GM19468 (cell line): ENCODE results near the gene KRTAP9-9.
"Not testable (repeated sequence)": the region's sequence is repeated elsewhere in the genome, so short reads cannot be mapped to it uniquely, and the experiment has no call there.

Source experiments
- ATAC-seq: cut with Tn5 transposase; IDR thresholded peaks from one replicate; pipeline ENCODE4 v1.9.1; 2021; ENCODE audit warnings: mild to moderate bottlenecking, moderate library complexity, moderate number of reproducible peaks; ENCODE audit not compliant: unreplicated experiment; ENCODE audit errors: extremely low read depth

KRTAP9-9 gene

DNA sequence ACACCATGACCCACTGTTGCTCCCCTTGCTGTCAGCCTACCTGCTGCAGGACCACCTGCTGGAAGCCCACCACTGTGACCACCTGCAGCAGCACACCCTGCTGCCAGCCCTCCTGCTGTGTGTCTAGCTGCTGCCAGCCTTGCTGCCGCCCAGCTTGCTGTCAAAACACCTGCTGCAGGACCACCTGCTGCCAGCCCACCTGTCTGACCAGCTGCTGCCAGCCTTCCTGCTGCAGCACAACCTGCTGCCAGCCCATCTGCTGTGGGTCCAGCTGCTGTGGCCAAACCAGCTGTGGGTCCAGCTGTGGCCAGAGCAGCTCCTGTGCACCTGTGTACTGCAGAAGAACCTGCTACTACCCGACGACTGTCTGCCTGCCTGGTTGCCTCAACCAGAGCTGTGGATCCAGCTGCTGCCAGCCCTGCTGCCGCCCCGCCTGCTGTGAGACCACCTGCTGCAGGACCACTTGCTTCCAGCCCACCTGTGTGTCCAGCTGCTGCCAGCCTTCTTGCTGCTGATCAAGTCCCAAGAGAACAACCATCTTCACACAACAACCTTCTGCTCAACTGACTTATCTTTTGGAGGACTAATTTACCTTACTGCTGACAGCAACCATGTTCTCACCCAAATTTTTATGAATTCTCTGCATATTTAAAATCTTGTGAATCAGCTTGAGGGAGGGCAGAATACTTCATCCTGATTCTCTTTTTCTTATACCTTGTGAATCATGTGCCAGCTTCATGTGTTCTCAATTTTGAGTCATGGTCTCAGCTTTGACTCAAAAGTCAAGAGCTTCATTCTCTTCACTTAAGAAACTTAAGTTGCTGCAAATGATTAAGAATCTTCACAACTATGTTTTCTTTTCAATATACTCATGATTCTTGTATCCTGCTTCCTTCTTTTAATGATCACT is at the start of gene KRTAP9-9:
Gene KRTAP9-9 (plus strand): TSS at position 4 of the 910 bp plus-strand sequence.
- ATAC-seq: not testable (repeated sequence)

- no peak for ATAC-seq
Measured at GRCh38 chr17:41211845-41212466, 43.2 kb upstream of the KRTAP9-9 start.

GRCh38 chr17:41212524-41213169 is 42.5 kb upstream of the KRTAP9-9 start:
- no peak for ATAC-seq

DNA sequence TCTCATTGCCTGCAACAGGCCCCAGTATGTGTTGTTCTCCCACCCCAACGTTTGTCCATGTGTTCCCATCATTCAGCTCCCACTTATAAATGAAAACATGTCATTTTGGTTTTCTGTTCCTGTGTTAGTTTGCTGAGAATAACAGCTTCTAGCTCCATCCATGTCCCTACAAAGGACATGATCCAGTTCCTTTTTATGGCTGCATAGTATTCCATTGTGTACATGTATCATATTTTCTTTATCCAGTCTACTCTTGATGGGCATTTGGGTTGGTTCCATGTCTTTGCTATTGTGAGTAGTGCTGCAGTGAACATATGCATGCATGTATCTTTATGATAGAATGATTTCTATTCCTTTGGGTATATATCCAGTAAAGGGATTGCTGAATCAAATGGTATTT is 39.5 kb upstream of the KRTAP9-9 start:
- no peak for ATAC-seq

- ATAC-seq: no peak
Measured at GRCh38 chr17:41223821-41224220, 31.4 kb upstream of the KRTAP9-9 start.

GRCh38 chr17:41226051-41226450 is 29.1 kb upstream of the KRTAP9-9 start:
- no peak for ATAC-seq

GRCh38 chr17:41226598-41227095 is 28.5 kb upstream of the KRTAP9-9 start, which contains the start of gene KRTAP9-2:
Gene KRTAP9-2 (plus strand): TSS chr17:41226648. CDS start chr17:41226655, 7 bp downstream.
- not testable (repeated sequence) for ATAC-seq

GRCh38 chr17:41230094-41230493 is 25.1 kb upstream of the KRTAP9-9 start:
- ATAC-seq: no peak

DNA sequence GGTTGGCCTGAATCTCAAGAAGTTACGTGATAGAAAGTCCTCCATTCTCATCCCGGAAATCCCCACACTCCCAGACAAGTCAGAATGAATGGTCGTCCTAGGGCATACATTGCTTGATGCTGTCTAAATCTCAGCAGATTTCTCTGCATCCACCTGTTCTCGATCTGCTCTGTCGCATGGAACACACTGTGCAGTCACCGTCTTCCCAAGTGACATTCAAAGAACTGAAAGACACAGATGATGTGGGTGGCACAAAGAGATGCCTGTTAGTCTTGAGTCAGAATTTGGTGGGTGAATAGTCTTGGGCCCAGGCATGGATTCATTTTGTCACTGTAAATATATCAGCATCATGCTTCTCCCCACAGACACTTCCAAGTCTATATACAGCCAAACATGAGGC is 23.5 kb upstream of the KRTAP9-9 start:
- no peak for ATAC-seq

DNA sequence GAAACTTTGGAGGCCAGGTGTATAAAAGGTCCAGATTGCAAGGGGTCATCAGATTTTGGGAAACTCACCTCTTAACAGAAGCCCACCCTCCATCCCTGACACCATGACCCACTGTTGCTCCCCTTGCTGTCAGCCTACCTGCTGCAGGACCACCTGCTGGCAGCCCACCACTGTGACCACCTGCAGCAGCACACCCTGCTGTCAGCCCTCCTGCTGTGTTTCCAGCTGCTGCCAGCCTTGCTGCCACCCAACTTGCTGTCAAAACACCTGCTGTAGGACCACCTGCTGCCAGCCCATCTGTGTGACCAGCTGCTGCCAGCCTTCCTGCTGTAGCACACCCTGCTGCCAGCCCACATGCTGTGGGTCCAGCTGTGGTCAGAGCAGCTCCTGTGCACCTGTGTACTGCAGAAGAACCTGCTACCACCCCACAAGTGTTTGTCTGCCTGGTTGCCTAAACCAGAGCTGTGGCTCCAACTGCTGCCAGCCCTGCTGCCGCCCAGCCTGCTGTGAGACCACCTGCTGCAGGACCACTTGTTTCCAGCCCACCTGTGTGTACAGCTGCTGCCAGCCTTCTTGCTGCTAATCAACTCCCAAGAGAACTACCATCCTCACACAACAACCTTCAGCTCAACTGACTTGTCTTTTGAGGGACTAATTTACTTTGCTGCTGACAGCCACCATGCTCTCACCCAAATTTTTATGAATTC is 22.6 kb upstream of the KRTAP9-9 start, which contains the start of gene KRTAP9-3:
Gene KRTAP9-3 (plus strand): TSS at position 51 of the 707 bp plus-strand sequence. CDS start 53 bp downstream, at position 104.
- not testable (repeated sequence) for ATAC-seq

GRCh38 chr17:41237116-41237515 is 18.1 kb upstream of the KRTAP9-9 start:
- not testable (repeated sequence) for ATAC-seq

DNA sequence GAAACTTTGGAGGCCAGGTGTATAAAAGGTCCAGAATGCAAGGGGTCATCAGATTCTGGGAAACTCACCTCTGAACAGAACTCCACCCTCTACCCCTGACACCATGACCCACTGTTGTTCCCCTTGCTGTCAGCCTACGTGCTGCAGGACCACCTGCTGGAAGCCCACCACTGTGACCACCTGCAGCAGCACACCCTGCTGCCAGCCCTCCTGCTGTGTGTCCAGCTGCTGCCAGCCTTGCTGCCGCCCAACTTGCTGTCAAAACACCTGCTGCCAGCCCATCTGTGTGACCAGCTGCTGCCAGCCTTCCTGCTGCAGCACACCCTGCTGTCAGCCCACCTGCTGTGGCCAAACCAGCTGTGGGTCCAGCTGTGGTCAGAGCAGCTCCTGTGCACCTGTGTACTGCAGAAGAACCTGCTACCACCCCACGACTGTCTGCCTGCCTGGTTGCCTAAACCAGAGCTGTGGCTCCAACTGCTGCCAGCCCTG is 17.2 kb upstream of the KRTAP9-9 start, which contains the start of gene KRTAP9-8:
Gene KRTAP9-8 (plus strand): TSS at position 51 of the 489 bp plus-strand sequence. CDS start 53 bp downstream, at position 104.
- ATAC-seq: not testable (repeated sequence)

DNA sequence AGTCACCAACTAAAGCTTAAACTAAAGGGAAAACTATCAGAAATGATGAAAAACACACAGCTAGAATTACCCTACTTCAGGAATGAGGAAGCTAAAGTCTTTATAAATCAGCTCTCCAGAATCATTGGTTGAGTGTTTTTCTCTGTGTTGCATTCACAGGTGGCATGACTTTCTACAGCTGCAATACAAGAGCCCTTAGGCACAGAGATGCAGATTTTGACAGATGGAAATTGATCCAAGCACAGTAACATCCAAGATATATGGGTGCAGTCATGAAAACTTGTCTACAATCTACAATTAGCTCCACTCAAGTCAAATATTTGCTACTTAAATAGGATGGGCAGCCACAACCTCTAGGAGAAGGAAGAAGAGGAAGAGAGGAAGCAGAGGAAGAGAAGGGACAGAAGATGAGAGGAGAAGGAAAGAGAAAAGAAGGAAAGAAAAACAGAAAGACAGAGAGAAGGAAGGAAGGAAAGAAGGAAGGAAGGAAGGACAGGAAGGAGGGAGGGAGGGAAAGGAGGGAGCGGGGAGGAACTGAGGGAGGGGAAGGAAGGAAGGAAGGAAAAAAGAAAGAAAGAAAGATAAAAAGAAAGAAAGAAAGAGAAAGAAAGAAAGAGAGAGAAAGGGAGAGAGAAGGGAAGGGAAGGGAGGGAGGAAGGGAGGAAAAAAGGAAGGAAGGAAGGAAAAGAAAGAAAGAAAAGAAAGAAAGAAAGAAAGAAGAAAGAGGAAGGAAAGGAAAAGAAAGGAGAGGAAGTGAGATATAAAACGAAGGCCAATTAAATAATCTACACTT is 8.0 kb upstream of the KRTAP9-9 start:
- not testable (repeated sequence) for ATAC-seq

DNA sequence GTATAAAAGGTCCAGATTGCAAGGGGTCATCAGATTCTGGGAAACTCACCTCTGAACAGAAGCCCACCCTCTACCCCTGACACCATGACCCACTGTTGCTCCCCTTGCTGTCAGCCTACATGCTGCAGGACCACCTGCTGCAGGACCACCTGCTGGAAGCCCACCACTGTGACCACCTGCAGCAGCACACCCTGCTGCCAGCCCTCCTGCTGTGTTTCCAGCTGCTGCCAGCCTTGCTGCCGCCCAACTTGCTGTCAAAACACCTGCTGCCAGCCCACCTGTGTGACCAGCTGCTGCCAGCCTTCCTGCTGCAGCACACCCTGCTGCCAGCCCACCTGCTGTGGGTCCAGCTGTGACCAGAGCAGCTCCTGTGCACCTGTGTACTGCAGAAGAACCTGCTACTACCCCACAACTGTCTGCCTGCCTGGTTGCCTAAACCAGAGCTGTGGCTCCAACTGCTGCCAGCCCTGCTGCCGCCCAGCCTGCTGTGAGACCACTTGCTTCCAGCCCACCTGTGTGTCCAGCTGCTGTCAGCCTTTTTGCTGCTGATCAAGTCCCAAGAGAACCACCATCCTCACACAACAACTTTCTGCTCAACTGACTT is 5.4 kb upstream of the KRTAP9-9 start, which contains the start of gene KRTAP9-4:
Gene KRTAP9-4 (plus strand): TSS at position 51 of the 604 bp plus-strand sequence. CDS start 34 bp downstream, at position 85.
- not testable (repeated sequence) for ATAC-seq

GRCh38 chr17:41251261-41251660 is 3.9 kb upstream of the KRTAP9-9 start:
- ATAC-seq: no peak

- ATAC-seq: no peak
Measured at GRCh38 chr17:41254861-41255260, 323 bp upstream of the KRTAP9-9 start.

DNA sequence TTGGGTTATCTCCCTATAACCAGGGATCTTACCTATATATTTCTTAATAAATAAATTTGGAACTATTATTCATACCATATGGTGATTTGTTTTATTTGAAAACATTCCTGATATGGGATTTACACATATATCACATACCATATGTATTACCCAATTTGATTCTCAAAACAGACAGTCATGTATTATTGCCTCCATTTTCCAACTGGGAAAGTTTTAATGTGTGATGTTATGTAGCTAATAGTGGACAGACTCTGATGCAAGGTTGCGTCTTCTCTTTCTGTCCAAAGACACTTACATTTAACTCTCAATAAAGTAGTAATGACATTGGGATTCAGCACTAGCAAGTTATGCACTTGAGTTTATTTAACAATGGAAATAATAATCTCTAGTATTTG is 1.1 kb downstream of the KRTAP9-9 start:
- no peak for ATAC-seq

GRCh38 chr17:41258406-41258805 is 3.2 kb downstream of the KRTAP9-9 start:
- ATAC-seq: no peak
